Measurements from ENCODE around the gene LY6G6F. TPM values are rescaled to one million over a fixed set of nuclear protein-coding genes. Genes with fewer than 3 reads are reported as not detected.

The LY6G6F gene
- total RNA-seq, 1 donor from 2014 or later = not detected

DNA sequence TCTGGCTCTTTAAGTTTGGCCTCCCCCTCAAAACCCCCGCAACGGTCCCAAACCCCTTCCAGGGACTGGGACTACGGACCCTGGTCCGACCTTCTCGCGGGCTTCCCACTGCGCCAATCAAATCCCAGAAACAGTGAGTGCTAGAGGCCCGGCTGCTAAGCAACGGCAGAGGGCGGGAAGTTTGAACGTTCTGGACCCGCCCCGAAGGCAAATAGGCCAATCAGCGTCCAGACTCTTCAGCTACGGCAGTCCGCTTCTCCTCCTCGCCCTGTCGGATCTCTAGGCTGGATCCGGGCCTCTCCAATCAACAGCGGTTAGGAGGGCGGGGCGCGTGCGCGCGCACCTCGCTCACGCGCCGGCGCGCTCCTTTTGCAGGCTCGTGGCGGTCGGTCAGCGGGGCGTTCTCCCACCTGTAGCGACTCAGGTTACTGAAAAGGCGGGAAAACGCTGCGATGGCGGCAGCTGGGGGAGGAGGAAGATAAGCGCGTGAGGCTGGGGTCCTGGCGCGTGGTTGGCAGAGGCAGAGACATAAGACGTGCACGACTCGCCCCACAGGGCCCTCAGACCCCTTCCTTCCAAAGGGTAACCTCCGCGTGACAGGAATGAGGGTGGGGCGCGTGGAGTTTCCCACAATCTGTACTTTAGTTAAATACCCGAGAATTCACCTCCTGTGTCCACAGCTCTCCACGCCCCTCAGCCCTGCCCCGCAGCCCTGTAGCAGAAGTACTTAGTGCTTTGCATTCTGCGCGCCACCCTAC, 33.2 kb downstream of the LY6G6F start, which contains the start of gene MSH5:
Gene MSH5 (plus strand): TSS at position 367 of the 758 bp plus-strand sequence. CDS start 462 bp downstream, outside the sequence.
- DNase-seq (ENCODE audit: low read depth in 2 of 2) = peak; percentile 99

DNA sequence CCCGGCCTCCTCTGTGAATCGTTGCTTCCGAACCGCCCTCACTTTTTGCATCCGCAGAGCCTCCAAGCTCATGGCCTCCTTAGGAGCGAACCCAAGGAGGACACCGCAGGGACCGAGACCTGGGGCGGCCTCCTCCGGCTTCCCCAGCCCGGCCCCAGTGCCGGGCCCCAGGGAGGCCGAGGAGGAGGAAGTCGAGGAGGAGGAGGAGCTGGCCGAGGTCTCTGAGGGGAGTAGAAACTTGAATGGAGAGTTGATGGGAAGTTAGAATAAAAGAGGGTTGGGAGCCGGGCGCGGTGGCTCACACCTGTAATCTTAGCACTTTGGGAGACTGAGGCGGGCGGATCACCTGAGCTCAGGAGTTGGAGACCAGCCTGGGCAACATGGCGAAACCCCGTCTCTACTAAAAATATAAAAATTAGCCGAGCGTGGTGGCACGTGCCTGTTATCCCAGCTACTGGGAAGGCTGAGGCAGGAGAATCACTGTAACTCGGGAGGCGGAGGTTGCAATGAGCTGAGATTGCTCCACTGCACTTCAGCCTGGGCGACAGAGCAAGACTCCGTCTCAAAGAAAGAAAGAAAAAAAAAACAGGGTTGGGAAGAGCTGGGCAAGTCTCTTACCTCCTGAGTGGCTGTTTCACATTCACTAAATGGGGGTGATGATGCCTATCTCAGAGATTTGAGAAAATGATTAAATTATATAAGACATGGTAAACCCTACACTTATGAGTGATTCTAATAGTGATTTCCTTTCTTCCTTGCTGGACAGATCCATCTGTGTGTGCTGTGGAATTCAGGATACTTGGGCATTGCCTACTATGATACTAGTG, 33.9 kb downstream of the LY6G6F start:
- DNase-seq (ENCODE audit: low read depth in 2 of 2) = peak in 1 of 2 donors; percentile 41

- DNase-seq (ENCODE audit: low read depth in 2 of 2) = no peak
Measured at GRCh38 chr6:31741815-31742214, 35.1 kb downstream of the LY6G6F start.

GRCh38 chr6:31742894-31743293, 36.2 kb downstream of the LY6G6F start:
- no peak for DNase-seq (ENCODE audit: low read depth in 2 of 2)

DNA sequence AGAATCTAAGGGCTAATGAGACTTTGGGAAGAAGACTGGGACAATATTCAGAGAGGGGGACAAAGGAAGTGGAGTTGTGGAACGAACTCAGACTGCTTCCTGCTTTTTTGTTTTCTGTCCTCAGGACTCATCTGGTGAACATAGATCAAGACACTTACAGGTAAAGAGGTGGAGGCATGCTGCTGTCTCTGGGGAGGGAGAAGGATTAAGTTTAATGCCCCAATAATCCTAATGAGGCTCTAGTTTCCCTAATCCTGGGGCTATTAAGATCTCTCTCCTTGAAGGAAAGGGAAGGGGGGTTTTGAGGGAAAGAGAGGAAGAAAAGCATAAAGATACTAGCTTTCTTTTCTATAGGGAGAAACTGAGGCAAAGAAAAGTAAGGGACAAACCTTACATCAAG, 37.8 kb downstream of the LY6G6F start:
- DNase-seq (ENCODE audit: low read depth in 2 of 2) = no peak

DNA sequence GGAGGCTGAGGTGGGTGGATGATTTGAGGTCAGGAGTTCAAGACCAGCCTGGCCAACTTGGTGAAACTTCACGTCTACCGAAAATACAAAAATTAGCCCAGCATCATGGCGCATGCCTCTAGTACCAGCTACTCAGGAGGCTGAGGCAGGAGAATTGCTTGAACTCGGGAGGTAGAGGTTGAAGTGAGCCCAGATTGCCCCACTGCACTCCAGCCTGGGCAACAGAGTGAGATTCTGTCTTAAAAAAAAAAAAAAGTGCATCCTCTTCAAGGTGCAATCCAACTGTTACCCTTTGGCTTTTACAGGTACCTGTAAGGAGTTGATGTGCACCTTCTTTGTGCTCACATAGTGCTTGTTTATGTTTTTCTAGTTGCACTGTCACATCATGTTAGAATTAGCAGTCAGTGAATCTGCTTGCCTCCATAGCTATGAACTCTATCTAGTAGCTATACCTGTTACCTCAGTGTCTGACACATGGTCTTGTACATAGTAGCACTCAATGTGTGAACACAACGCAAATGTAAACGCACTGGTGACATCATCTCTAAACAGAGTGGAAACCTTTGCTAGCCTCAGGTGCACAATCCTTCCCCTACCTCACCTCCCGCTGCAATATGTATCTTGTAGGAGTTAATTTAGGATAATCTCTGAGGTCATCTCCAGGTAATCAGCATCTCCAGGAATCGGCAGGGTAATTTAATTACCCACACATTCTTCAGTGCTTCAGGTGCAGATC, 42.8 kb downstream of the LY6G6F start:
- no peak for DNase-seq (ENCODE audit: low read depth in 2 of 2)

DNA sequence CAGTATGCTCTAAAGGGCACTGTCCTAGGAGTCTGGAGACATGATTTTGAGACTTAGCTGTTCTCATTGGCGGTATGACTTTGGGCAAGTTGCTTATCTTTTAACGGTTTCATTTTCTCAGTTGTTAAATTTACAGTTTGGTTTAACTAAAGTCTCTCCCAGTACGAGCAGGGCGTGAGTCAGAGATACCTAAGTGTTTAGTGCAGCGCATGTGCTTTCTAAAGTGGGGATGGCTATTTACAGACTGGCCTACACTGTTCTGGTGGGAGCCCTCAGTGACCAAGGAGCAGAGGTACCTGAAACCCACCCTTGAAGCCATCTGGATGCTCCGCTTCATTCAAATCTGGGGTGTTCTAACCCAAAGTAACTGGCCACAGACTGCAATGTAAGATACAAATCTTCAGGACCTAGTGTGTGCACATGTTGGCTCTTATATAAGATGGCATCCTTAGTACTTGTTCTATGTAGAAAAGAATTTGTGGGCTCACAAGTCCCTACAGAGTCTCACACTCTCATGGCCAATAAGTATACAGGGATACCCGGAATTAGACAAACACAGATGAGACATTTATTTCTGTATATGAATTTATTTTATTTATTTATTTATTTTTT, 43.9 kb downstream of the LY6G6F start:
- DNase-seq (ENCODE audit: low read depth in 2 of 2) = no peak

- DNase-seq (ENCODE audit: low read depth in 2 of 2) = peak in 1 of 2 donors; percentile 68
Measured at GRCh38 chr6:31752739-31753319, 46.2 kb downstream of the LY6G6F start.

DNA sequence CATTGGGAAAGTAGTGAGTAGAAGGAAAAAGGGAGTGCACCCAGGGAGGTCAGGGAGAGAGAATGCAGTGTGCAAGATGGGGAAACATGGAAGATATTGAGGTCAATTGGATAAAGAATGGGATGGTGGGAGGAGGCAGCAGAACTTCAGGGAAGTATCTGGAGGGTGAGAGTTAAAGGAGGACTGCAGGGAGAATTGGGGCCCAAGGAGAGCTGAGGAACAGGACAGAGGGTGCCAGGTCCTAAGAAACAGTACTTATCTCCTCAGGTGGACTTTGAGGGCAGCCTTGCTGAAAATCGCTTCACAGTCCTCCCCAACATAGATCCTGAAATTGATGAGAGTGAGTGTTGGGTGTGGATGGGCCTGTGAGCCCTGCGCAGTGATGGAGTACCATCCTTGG, 51.6 kb downstream of the LY6G6F start:
- no peak for DNase-seq (ENCODE audit: low read depth in 2 of 2)

Other genes starting within 250 kb of the LY6G6F start
- gene MICB, start 208.7 kb upstream of the LY6G6F start, total RNA-seq = 5.0 and 9.8 TPM in 2 replicates
- gene MCCD1, start 177.9 kb upstream of the LY6G6F start, total RNA-seq = not detected in 2 replicates
- 180 and 306 TPM in 2 replicates for gene DDX39B, start 164.9 kb upstream of the LY6G6F start, total RNA-seq
- 0.20 and 0.22 TPM in 2 replicates for gene ATP6V1G2, start 160.3 kb upstream of the LY6G6F start, total RNA-seq
- gene NFKBIL1, start 159.3 kb upstream of the LY6G6F start, total RNA-seq = 17.9 and 23.0 TPM in 2 replicates
- not detected in 2 replicates for gene LTA, start 134.6 kb upstream of the LY6G6F start, total RNA-seq
- not detected in 2 replicates for gene TNF, start 131.3 kb upstream of the LY6G6F start, total RNA-seq
- 6.7 and 9.2 TPM in 2 replicates for gene LTB, start 124.4 kb upstream of the LY6G6F start, total RNA-seq
- not detected in 2 replicates for gene LST1, start 120.6 kb upstream of the LY6G6F start, total RNA-seq
- gene NCR3, start 113.9 kb upstream of the LY6G6F start, total RNA-seq = not detected in 2 replicates
- not detected in 2 replicates for gene AIF1, start 91.6 kb upstream of the LY6G6F start, total RNA-seq
- gene PRRC2A, start 86.2 kb upstream of the LY6G6F start, total RNA-seq = 19.4 and 27.2 TPM in 2 replicates
- gene BAG6, start 54.2 kb upstream of the LY6G6F start, total RNA-seq = 88.3 and 111 TPM in 2 replicates
- gene APOM, start 51.0 kb upstream of the LY6G6F start, total RNA-seq = 0.22 and 0.40 TPM in 2 replicates
- gene C6orf47, start 46.1 kb upstream of the LY6G6F start, total RNA-seq = 15.5 and 24.0 TPM in 2 replicates
- gene GPANK1, start 41.9 kb upstream of the LY6G6F start, total RNA-seq = 8.5 and 12.1 TPM in 2 replicates
- 64.1 and 67.6 TPM in 2 replicates for gene CSNK2B, start 40.8 kb upstream of the LY6G6F start, total RNA-seq
- gene LY6G5B, start 36.9 kb upstream of the LY6G6F start, total RNA-seq = 0.44 and 1.2 TPM in 2 replicates
- gene LY6G5C, start 25.8 kb upstream of the LY6G6F start, total RNA-seq = 1.4 and 1.7 TPM in 2 replicates
- gene ABHD16A, start 3.5 kb upstream of the LY6G6F start, total RNA-seq = 41.2 and 69.8 TPM in 2 replicates
- not detected in 2 replicates for gene LY6G6D, start 8.5 kb downstream of the LY6G6F start, total RNA-seq
- gene LY6G6C, start 14.9 kb downstream of the LY6G6F start, total RNA-seq = not detected in 2 replicates
- not detected in 2 replicates for gene MPIG6B, start 16.5 kb downstream of the LY6G6F start, total RNA-seq
- 109 and 159 TPM in 2 replicates for gene DDAH2, start 22.4 kb downstream of the LY6G6F start, total RNA-seq
- gene CLIC1, start 29.7 kb downstream of the LY6G6F start, total RNA-seq = 469 and 552 TPM in 2 replicates
- 1.4 and 2.6 TPM in 2 replicates for gene MSH5, start 33.1 kb downstream of the LY6G6F start, total RNA-seq
- gene SAPCD1, start 55.8 kb downstream of the LY6G6F start, total RNA-seq = 1.6 and 2.0 TPM in 2 replicates
- under 0.01 and 0.40 TPM in 2 replicates for gene VWA7, start 70.5 kb downstream of the LY6G6F start, total RNA-seq
- 36.3 and 39.0 TPM in 2 replicates for gene VARS1, start 88.9 kb downstream of the LY6G6F start, total RNA-seq
- gene LSM2, start 100.1 kb downstream of the LY6G6F start, total RNA-seq = 29.2 and 29.8 TPM in 2 replicates
- gene HSPA1L, start 108.4 kb downstream of the LY6G6F start, total RNA-seq = 0.87 and 1.8 TPM in 2 replicates
- gene HSPA1A, start 108.7 kb downstream of the LY6G6F start, total RNA-seq = 40.8 and 93.3 TPM in 2 replicates
- 23.8 and 30.2 TPM in 2 replicates for gene HSPA1B, start 120.9 kb downstream of the LY6G6F start, total RNA-seq
- gene NEU1, start 156.0 kb downstream of the LY6G6F start, total RNA-seq = 41.2 and 50.0 TPM in 2 replicates
- gene SLC44A4, start 172.1 kb downstream of the LY6G6F start, total RNA-seq = not detected in 2 replicates
- gene EHMT2, start 190.8 kb downstream of the LY6G6F start, total RNA-seq = 25.7 and 28.0 TPM in 2 replicates
- gene ZBTB12, start 195.2 kb downstream of the LY6G6F start, total RNA-seq = 2.2 and 3.6 TPM in 2 replicates
- gene C2, start 220.9 kb downstream of the LY6G6F start, total RNA-seq = under 0.01 TPM in 1 of 2 replicates, not detected in the other
- 0.44 and 0.60 TPM in 2 replicates for gene CFB, start 239.2 kb downstream of the LY6G6F start, total RNA-seq

Data from lung microvascular endothelial cell (primary cell).